ENCODE measurements around the gene MEMO1.
"Not testable (repeated sequence)": the region's sequence is repeated elsewhere in the genome, so short reads cannot be mapped to it uniquely, and the experiment has no call there.

Gene MEMO1

GRCh38 chr2:31957354-31958139 lies 53.3 kb downstream of the MEMO1 start:
- DNase-seq (ENCODE audit: low read depth, low spot score) = no peak

GRCh38 chr2:31956934-31957333 lies 53.9 kb downstream of the MEMO1 start:
- DNase-seq (ENCODE audit: low read depth, low spot score) = not testable (repeated sequence)

GRCh38 chr2:31956312-31956711 lies 54.5 kb downstream of the MEMO1 start:
- no peak for DNase-seq (ENCODE audit: low read depth, low spot score)

GRCh38 chr2:31953095-31953494 lies 57.7 kb downstream of the MEMO1 start:
- not testable (repeated sequence) for DNase-seq (ENCODE audit: low read depth, low spot score)

GRCh38 chr2:31950946-31951562 lies 59.8 kb downstream of the MEMO1 start:
- DNase-seq (ENCODE audit: low read depth, low spot score) = no peak

- no peak for DNase-seq (ENCODE audit: low read depth, low spot score)
Measured at GRCh38 chr2:31947871-31948270, 62.9 kb downstream of the MEMO1 start.

GRCh38 chr2:31946838-31947237 lies 64.0 kb downstream of the MEMO1 start:
- DNase-seq (ENCODE audit: low read depth, low spot score) = no peak

- no peak for DNase-seq (ENCODE audit: low read depth, low spot score)
Measured at GRCh38 chr2:31945572-31945935, 65.3 kb downstream of the MEMO1 start.

GRCh38 chr2:31944828-31945571 lies 65.8 kb downstream of the MEMO1 start:
- no peak for DNase-seq (ENCODE audit: low read depth, low spot score)

GRCh38 chr2:31943636-31944225 lies 67.1 kb downstream of the MEMO1 start:
- no peak for DNase-seq (ENCODE audit: low read depth, low spot score)

- DNase-seq (ENCODE audit: low read depth, low spot score) = no peak
Measured at GRCh38 chr2:31940920-31941319, 69.9 kb downstream of the MEMO1 start.

GRCh38 chr2:31937741-31938140 lies 73.1 kb downstream of the MEMO1 start:
- peak; percentile 10 for DNase-seq (ENCODE audit: low read depth, low spot score)

- no peak for DNase-seq (ENCODE audit: low read depth, low spot score)
Measured at GRCh38 chr2:31935370-31935769, 75.4 kb downstream of the MEMO1 start.

GRCh38 chr2:31933066-31933465 lies 77.7 kb downstream of the MEMO1 start:
- no peak for DNase-seq (ENCODE audit: low read depth, low spot score)

GRCh38 chr2:31932589-31932988 lies 78.2 kb downstream of the MEMO1 start:
- DNase-seq (ENCODE audit: low read depth, low spot score) = no peak

GRCh38 chr2:31931916-31932315 lies 78.9 kb downstream of the MEMO1 start:
- DNase-seq (ENCODE audit: low read depth, low spot score) = no peak

GRCh38 chr2:31925517-31925916 lies 85.3 kb downstream of the MEMO1 start:
- no peak for DNase-seq (ENCODE audit: low read depth, low spot score)

- no peak for DNase-seq (ENCODE audit: low read depth, low spot score)
Measured at GRCh38 chr2:31923662-31924061, 87.1 kb downstream of the MEMO1 start.

- DNase-seq (ENCODE audit: low read depth, low spot score) = no peak
Measured at GRCh38 chr2:31922542-31923408, 88.0 kb downstream of the MEMO1 start.

- DNase-seq (ENCODE audit: low read depth, low spot score) = no peak
Measured at GRCh38 chr2:31920962-31921361, 89.8 kb downstream of the MEMO1 start.

- no peak for DNase-seq (ENCODE audit: low read depth, low spot score)
Measured at GRCh38 chr2:31919499-31919898, 91.3 kb downstream of the MEMO1 start.

Data from astrocyte of the hippocampus (primary cell).